ENCODE measurements around the gene CBFA2T3.

DNA sequence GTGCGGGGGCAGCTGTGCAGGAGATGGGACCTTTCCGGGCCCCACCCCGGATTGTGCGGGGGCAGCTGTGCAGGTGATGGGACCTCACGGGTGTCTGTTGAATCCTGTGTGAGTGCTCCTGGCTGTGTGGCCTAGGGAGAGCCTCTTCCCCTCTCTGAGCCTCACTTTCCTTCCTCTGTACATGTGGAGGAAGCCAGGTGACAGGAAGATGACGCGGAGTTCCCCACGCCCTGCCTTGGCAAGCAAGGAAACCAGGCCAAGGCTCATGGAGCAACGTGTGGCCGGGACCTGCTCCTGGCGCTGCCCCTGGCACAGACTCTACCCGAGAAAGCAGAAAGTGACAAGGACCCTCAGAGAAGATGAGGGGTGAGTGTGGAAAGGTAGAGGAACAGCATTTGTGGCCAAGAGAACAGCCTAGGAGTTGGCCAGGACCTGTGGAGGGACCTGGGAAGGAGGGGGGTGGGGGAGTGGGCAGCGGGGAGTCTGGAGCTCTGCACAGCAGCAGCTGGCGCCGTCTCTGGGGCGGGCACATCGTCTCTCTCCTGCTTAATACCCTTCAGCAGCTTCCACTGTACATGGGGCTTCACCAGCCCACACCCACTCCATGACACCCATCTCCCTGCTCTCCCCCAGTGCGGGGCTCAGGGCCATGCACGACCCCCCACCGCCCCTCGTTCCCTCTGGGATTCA, 72.2 kb downstream of the CBFA2T3 start:
- TF ChIP-seq, protein P1, sequence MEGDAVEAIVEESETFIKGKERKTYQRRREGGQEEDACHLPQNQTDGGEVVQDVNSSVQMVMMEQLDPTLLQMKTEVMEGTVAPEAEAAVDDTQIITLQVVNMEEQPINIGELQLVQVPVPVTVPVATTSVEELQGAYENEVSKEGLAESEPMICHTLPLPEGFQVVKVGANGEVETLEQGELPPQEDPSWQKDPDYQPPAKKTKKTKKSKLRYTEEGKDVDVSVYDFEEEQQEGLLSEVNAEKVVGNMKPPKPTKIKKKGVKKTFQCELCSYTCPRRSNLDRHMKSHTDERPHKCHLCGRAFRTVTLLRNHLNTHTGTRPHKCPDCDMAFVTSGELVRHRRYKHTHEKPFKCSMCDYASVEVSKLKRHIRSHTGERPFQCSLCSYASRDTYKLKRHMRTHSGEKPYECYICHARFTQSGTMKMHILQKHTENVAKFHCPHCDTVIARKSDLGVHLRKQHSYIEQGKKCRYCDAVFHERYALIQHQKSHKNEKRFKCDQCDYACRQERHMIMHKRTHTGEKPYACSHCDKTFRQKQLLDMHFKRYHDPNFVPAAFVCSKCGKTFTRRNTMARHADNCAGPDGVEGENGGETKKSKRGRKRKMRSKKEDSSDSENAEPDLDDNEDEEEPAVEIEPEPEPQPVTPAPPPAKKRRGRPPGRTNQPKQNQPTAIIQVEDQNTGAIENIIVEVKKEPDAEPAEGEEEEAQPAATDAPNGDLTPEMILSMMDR (conservative IDR thresholded peaks at IDR 0.05; ENCODE audit: low read length) = no peak
- TF ChIP-seq EZH2phosphoT487 (IDR thresholded peaks at IDR 0.05; ENCODE audit: borderline replicate concordance) = no peak

Measured in Loucy (cell line).